Hepatocyte (in vitro differentiated cells): ENCODE results near the gene CALML3.

ENCODE experiments used
- EZH2 ChIP-seq: fragments of 200-600 bp; sonication (generic); IDR thresholded peaks from 2 replicates; pipeline ENCODE4 v1.6.1; 2016; ENCODE audit warnings: antibody characterized with exemption, mild to moderate bottlenecking, borderline replicate concordance
- EZH2phosphoT487 ChIP-seq: fragments of 200-600 bp; sonication (generic); IDR thresholded peaks from one replicate; pipeline ENCODE4 v1.6.1; 2018; ENCODE audit warnings: antibody characterized with exemption, mild to moderate bottlenecking, low read depth, moderate library complexity; ENCODE audit not compliant: unreplicated experiment, severe bottlenecking
- TF ChIP-seq, protein P1 (sequence below): fragments of 200-600 bp; sonication (generic); IDR thresholded peaks from 2 replicates; pipeline ENCODE4 v1.5.1; 2016; ENCODE audit warnings: antibody characterized with exemption, mild to moderate bottlenecking; ENCODE audit not compliant: poor library complexity

DNA sequence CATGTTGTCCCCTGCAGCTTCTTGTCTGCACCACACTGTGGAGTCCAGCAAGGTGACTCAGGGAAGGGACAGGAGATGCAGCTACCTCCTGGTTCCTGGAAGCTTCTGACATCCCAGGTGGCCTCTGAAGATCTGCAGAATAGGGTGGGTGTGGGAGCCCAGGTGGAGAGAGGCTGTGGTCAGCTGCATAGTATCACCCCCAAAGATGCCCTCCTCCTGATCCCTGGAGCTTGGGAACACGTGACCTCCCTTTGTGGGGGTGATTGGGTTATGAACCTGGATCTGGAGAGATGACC, 25.4 kb downstream of the CALML3 start:
- TF ChIP-seq, protein P1, sequence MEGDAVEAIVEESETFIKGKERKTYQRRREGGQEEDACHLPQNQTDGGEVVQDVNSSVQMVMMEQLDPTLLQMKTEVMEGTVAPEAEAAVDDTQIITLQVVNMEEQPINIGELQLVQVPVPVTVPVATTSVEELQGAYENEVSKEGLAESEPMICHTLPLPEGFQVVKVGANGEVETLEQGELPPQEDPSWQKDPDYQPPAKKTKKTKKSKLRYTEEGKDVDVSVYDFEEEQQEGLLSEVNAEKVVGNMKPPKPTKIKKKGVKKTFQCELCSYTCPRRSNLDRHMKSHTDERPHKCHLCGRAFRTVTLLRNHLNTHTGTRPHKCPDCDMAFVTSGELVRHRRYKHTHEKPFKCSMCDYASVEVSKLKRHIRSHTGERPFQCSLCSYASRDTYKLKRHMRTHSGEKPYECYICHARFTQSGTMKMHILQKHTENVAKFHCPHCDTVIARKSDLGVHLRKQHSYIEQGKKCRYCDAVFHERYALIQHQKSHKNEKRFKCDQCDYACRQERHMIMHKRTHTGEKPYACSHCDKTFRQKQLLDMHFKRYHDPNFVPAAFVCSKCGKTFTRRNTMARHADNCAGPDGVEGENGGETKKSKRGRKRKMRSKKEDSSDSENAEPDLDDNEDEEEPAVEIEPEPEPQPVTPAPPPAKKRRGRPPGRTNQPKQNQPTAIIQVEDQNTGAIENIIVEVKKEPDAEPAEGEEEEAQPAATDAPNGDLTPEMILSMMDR = no peak
- TF ChIP-seq EZH2 = no peak
- TF ChIP-seq EZH2phosphoT487 = no peak
